NCI-H146 (cell line): ENCODE data around the gene PREX1.
A peak's percentile ranks its signal among the peaks of the same experiment; 100 is the strongest.

Source experiments
- DNase-seq: peaks from one replicate; lab custom pipeline; 2025; lab: John Stamatoyannopoulos, UW

PREX1 gene

GRCh38 chr20:48620154-48620506, 207.7 kb downstream of the PREX1 start:
- no peak for DNase-seq

DNA sequence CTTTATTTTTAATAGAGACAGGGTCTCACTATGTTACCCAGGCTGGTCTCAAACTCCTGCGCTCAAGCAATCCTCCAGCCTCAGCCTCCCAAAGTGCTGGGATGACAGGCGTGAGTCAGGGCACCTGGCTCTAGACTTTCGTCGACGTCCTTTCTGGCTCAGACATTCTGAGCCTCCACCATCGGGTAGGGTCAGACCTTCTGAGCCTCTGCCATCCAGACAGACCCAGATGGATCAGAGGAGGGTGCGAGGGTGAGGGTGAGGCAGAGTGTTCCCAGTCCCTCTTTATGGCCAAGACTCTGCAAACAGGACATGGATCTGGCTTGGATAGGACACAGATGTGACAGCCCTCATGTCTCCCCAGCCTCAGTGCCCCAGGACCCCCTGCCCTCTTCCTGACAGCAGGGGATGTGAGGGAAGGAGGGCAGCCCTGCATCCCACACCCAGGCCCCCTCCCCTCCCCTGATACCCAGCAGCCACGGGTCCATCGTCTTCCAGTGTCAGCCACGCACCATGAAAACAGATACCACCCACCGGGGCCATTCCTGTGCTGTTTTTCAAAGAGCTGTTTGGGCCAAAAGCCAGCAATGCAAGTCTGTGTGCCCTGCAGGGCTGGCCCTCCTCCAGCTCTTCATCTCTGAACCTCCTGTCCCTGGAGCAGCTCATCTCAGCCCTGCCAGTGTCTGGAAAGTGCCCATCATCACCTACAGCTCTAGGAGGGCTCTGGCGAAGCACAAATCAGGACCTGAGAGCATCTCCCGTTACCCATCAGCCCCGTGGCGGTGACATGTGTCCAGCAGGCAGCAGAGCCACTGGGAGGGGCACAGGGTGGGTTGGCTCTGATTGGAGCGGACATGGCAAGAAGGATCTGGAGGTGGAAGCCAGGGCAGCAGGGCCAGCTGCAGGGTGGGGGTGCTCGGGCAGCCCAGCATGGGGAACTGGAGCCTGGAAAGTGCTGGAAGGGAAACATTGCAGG, 208.4 kb downstream of the PREX1 start:
- no peak for DNase-seq

GRCh38 chr20:48618631-48619030, 209.2 kb downstream of the PREX1 start:
- DNase-seq, result no peak

GRCh38 chr20:48618052-48618451, 209.7 kb downstream of the PREX1 start:
- no peak for DNase-seq

DNA sequence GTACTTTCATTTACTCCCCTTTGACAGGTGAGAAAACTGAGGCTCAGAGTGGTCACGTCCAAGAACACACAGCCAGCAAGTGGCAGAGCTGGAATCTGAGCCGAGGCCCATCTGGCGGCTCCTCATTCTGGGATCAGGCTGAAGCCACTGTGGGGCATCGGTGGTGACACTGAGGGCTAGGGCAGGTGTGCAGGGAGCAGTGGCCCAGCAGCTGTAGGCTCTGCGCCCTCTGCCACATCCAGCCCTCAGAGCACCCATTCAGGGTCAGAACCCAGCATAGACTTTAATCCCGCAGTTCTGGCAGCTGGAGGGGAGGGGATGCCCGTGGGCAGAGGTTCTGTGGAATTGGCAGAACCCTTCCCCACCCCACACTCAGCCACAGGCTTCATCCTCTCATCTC, 210.3 kb downstream of the PREX1 start:
- DNase-seq, result no peak

- DNase-seq, result no peak
These were observed 211.3 kb downstream of the PREX1 start for GRCh38 chr20:48616481-48616880.

DNA sequence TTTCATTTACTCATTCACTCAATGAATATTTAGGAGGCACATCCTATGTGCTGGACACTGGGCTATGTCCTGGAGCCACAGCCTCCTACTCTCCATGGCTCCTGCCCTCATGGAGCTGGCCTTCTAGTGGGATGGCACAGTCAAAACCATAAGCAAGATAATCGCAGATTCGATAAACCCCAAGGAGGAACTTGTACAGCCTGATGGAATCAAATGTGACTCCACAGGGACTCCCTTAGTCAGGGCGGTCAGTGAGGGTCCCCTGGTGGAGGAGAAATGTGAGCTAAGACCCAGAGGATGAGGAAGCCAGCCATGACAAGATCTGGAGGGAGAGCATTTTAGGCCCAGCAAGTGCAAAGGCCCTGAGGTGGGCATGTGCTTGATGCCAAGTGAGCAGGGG, 211.9 kb downstream of the PREX1 start:
- no peak for DNase-seq

GRCh38 chr20:48614593-48615274, 213.1 kb downstream of the PREX1 start:
- no peak for DNase-seq

DNA sequence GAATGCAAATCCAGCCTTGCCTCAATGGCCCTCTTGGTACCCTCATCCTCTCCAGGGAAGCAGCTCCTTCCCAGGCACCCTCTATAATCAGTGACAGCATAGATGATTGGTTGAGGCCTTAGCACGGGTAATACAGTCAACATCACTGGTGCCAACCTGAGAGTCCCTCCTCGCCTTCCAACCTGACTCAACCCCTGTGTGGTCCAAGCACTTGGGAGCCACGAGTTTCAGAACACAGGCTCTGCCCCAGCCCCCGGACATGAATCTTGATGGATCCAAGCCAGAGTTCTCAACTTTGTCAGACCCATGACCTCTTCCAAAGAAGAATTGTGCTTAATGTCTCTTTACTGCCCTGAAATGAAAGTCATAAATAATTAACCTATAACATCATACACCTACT, 213.9 kb downstream of the PREX1 start:
- DNase-seq, result no peak

DNA sequence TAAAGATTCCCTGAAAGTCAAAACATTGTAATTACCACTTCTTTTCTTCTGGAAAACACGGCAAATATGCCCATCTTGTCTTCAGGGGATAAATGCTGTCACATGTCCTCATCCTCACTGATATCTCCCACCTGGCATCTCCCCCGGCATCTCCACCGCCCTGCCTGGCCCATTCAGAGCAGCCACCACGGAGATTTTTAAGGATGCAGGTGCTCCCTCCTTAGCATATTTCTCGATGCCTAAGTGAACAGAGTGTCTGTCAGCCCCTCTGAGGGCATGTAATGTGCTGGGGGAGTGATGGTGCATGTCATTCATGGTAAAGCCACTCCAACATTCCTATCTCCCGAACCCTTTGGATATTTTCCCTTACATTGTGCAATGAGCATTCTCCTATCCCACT, 215.5 kb downstream of the PREX1 start:
- no peak for DNase-seq

DNA sequence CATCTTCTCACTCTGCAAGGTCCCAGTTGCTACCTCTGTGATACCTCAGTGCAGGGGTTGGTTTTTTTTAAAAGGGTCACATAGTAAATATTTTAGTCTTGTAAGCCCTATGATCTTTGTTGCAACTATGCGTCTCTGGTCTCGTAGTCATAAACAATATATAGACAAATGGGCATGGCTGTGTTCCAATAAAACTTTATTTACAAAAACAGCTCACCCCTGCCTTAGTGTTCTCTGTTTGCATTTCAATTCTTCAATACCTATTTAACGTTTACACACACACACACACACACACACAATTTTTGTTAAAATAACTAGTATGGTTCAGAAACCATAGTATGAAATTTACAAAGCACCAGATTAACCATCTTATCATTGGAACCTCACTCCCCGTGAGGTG, 216.8 kb downstream of the PREX1 start:
- DNase-seq, result no peak

DNA sequence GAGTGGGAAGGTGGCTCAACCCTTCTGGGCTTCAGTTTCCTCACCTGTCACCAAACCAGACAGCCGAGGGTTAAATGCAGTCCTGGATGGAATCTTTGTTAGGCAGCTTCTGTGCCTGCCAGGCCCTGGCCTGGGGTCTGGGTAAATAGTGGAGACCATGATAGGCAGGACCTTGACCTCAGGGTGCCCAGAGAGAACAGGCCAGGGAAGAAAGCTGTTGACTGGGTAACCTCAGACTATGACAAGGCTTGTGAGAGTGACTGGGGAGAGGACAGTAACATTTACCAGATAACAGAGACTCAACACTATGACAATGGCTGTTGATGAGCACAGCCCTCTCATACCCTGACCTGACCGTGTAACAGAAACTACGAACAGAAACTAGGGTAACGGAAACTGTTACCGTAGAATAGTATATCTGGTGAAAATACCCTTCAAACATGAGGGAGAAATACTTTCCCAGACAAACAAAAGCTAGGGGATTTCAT, 218.3 kb downstream of the PREX1 start:
- DNase-seq, result no peak

- DNase-seq, result peak; percentile 57
These were observed 219.0 kb downstream of the PREX1 start for GRCh38 chr20:48608756-48609155.

DNA sequence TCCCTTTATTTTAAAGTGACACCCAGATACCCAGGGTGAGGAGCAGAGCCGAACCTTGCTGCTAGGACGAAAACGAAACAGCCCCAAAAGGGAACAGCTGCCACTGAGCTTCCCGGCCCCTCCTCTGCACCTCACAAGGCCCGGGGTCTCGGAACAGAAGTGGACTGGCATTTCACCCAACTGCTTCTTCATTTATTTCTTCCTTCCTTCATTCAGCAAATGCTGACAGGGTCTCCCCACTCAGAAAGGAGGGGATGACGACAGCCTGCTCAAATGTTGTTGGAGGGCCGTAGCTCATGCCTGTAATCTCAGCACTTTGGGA, 220.3 kb downstream of the PREX1 start:
- DNase-seq, result no peak

DNA sequence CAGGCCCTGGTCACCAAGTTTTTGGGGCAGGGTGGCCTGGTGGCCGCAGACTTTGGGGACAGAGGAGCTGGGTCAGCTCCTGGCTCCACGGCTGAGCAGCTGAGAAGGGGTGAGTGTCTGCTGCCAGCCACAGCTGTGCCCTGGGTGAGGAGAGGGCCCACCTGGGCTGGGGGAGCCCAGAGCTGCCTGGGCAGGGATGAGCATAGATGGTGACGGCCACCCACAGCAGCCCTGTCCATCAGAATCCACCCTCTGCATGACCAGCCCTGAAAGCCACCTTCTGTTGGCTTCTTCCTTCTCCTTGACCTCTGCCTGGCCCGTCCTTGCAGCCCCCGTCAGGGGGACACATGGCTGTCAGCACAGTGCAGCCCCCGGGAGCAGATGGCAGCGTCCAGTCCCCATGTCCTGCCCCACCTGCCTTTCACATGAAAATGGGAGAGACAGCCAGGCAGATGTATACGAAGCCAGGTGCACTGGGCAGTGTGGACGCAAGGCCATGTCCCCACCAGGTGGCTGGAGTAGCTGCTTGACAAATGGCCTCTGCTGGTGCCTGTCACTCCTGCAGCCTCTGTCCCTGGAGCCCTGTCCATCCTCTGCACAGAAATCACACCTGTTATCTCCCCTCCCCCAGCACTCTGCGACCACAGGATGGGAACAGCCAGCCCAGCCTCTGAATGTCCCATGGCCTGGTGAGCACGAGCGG, 220.8 kb downstream of the PREX1 start:
- peak; percentile 81 for DNase-seq

GRCh38 chr20:48606172-48606840, 221.5 kb downstream of the PREX1 start:
- no peak for DNase-seq

DNA sequence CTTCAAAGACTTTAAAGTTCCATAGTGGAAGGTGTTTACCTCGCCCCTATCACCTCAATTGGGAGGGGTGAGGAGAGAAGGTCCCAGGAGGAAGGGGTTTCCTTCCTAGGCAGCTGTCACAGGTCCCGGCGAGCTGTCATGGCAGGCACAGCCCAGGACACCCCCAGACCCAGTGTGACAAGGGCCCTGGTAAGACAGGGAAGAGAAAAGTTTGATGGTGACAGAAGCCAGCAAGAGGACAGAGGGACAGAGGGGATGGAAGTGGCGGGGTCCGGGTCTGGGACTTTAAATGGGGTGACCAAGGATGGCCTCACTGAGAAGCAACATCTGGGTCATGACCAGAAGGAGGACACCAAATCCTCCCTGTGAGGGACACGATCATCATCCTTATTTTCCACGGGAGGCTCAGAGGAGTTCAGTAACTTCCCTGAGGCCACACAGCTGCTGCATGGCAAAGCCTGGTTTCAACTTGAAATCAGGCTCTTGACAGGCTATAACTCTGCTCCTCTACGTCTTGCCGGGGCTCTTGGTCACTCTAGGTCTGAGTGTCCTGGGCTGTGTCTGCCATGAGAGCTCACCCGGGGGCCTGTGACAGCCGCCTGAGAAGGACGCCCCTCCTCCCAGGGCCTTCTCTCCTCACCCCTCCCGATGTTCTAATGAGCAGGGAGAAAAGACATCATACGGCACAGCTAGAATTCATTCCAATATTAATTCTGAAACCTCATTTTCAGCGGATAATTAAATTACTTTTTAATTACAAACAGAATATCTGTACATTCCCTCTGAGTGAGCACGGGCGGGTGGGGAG, 222.2 kb downstream of the PREX1 start:
- no peak for DNase-seq

DNA sequence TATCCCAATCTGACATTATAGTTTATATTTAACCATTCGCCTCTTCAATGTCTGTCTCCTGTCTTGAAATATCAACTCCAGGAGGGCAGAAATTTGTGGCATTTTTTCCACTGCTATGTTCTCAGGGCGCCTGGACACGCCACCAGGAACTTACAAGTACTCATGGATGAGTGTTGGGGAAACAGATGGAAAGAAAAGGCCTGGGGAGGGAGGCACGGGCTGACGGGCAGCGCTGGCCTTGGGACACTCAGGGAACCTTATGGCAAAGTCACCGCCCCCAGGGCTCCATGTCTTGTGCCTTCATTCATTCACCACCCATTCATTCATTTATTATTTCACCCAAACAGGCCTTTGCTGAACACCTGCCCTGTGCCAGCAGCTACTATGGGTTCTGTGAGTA, 222.9 kb downstream of the PREX1 start:
- no peak for DNase-seq

DNA sequence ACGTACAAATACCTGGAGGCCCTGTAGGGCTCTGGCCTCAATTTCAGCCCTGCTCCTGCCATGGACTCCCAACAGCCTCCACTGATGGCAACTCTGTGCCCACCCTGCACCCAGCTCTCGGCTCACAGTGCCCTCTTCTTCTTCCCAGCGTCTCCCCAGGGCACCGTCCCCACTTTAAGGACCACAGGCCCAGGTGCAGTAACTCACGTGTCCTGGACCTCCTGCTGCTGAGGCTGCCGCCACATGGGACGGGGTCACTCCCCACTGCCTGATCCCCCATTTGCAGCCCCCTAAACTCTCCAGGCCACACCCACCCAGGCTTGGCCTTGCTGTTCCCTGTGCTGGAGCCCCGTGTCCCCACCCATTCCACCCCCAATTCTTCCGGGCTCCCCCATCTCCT, 223.4 kb downstream of the PREX1 start:
- DNase-seq, result no peak

DNA sequence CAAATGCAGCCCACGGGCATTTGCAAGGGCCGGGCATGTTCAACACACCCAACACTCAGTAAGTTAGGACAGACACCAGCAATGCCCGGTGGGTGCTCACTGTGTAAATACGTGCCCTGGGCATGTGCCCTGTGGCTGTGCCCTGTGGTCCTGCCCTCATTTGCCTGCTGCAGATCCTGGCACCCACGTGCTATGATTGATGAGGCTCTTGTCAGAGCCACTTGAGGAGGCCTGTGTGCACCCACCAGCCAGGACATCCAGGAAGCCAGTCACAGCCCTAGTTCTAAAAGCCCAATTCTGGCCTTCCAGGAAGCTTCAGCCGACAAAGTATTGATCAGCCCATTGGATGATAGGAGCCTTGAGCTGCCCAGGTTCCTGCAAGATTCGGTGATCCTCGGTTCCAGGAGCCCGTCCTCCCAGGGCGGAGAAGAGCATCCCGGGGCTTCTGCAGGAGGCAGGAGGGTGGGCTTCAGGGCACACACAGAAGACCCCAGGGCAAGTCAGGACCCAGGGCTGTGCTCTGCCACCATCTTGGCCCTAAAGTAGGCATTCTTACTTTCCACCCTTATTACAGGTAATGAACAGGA, 223.9 kb downstream of the PREX1 start:
- no peak for DNase-seq
